HUES48 (cell line): ENCODE results near the gene RAB17.

Experiments
- H3K27ac ChIP-seq: one replicate; pipeline ENCODE4 v1.7.0; 2013; ENCODE audit warnings: low read depth, low read length, inconsistent platforms
- H3K27me3 ChIP-seq: 2 replicates; pipeline ENCODE4 v1.6.1; 2013; ENCODE audit warnings: mild to moderate bottlenecking, low read length; ENCODE audit not compliant: control insufficient read depth, insufficient read depth
- H3K36me3 ChIP-seq: 2 replicates; pipeline ENCODE4 v1.6.1; 2013; ENCODE audit warnings: low read length; ENCODE audit not compliant: control insufficient read depth, insufficient read depth
- H3K4me1 ChIP-seq: 2 replicates; pipeline ENCODE4 v1.6.1; 2013; ENCODE audit warnings: mild to moderate bottlenecking, low read length; ENCODE audit not compliant: control insufficient read depth, insufficient read depth
- H3K4me3 ChIP-seq: 2 replicates; pipeline ENCODE4 v1.5.1; 2013; ENCODE audit warnings: mild to moderate bottlenecking, low read depth, low read length
- H3K9ac ChIP-seq: 2 replicates; pipeline ENCODE4 v1.6.1; 2013; ENCODE audit warnings: mild to moderate bottlenecking, low read depth, low read length, moderate library complexity
- H3K9me3 ChIP-seq: 2 replicates; pipeline ENCODE4 v1.6.1; 2013; ENCODE audit warnings: low read length; ENCODE audit not compliant: control insufficient read depth, insufficient read depth

RAB17 gene

GRCh38 chr2:237553948-237554347 lies 36.6 kb downstream of the RAB17 start:
- Histone ChIP-seq H3K36me3 (no peaks in the 10 kb centered on the region), H3K27me3 (no peaks in the 10 kb centered on the region), H3K4me1 (no peaks in the 10 kb centered on the region), H3K9ac (no peak overlapping the region), H3K27ac (no peak overlapping the region), H3K4me3 (no peak overlapping the region), H3K9me3 (peaks cover 7% of the 10 kb centered on the region)

GRCh38 chr2:237552908-237553307 lies 37.6 kb downstream of the RAB17 start:
- no peaks in the 10 kb centered on the region for H3K36me3 ChIP-seq
- no peak overlapping the region for H3K4me3 ChIP-seq

GRCh38 chr2:237551071-237551574 lies 39.4 kb downstream of the RAB17 start:
- Histone ChIP-seq H3K4me1 (no peaks in the 10 kb centered on the region), H3K36me3 (peaks cover 3% of the 10 kb centered on the region; the same call in 1 of the 2 replicates), H3K9ac (no peak overlapping the region), H3K9me3 (peaks cover 7% of the 10 kb centered on the region), H3K27me3 (no peaks in the 10 kb centered on the region), H3K4me3 (no peak overlapping the region), H3K27ac (no peak overlapping the region)

More at GRCh38 chr2:237552908-237553307, 37.6 kb downstream of the RAB17 start:
- Histone ChIP-seq H3K9me3 (peaks cover 7% of the 10 kb centered on the region), H3K27me3 (no peaks in the 10 kb centered on the region), H3K9ac (no peak overlapping the region), H3K27ac (no peak overlapping the region), H3K4me1 (no peaks in the 10 kb centered on the region)

GRCh38 chr2:237549643-237550415 lies 40.7 kb downstream of the RAB17 start:
- H3K27ac ChIP-seq: no peak overlapping the region
- peaks cover 3% of the 10 kb centered on the region; the same call in 1 of the 2 replicates for H3K36me3 ChIP-seq
- H3K27me3 ChIP-seq: no peaks in the 10 kb centered on the region

GRCh38 chr2:237549216-237549615 lies 41.3 kb downstream of the RAB17 start:
- H3K4me1 ChIP-seq: no peaks in the 10 kb centered on the region
- H3K27me3 ChIP-seq: no peaks in the 10 kb centered on the region
- peaks cover 7% of the 10 kb centered on the region for H3K9me3 ChIP-seq
- no peak overlapping the region for H3K27ac ChIP-seq
- no peak overlapping the region for H3K9ac ChIP-seq
- H3K4me3 ChIP-seq: no peak overlapping the region
- H3K36me3 ChIP-seq: peaks cover 3% of the 10 kb centered on the region; the same call in 1 of the 2 replicates

More at GRCh38 chr2:237549643-237550415, 40.7 kb downstream of the RAB17 start:
- Histone ChIP-seq H3K9me3 (peaks cover 7% of the 10 kb centered on the region), H3K4me3 (no peak overlapping the region), H3K4me1 (no peaks in the 10 kb centered on the region), H3K9ac (no peak overlapping the region)

- Histone ChIP-seq H3K27ac (peak overlapping the region; percentile 41), H3K27me3 (no peaks in the 10 kb centered on the region), H3K9ac (no peak overlapping the region), H3K9me3 (peaks cover 2% of the 10 kb centered on the region; the same call in 1 of the 2 replicates), H3K36me3 (peaks cover 3% of the 10 kb centered on the region; the same call in 1 of the 2 replicates), H3K4me1 (no peaks in the 10 kb centered on the region), H3K4me3 (no peak overlapping the region)
Measured at GRCh38 chr2:237547841-237548416, 42.6 kb downstream of the RAB17 start.

GRCh38 chr2:237546876-237547395 lies 43.6 kb downstream of the RAB17 start:
- no peak overlapping the region for H3K27ac ChIP-seq
- no peaks in the 10 kb centered on the region for H3K27me3 ChIP-seq
- no peaks in the 10 kb centered on the region for H3K9me3 ChIP-seq
- peaks cover 3% of the 10 kb centered on the region; the same call in 1 of the 2 replicates for H3K36me3 ChIP-seq
- no peak overlapping the region for H3K4me3 ChIP-seq
- H3K4me1 ChIP-seq: no peaks in the 10 kb centered on the region
- no peak overlapping the region for H3K9ac ChIP-seq

- Histone ChIP-seq H3K27me3 (no peaks in the 10 kb centered on the region), H3K9ac (no peak overlapping the region), H3K4me3 (no peak overlapping the region), H3K9me3 (no peaks in the 10 kb centered on the region), H3K36me3 (peaks cover 3% of the 10 kb centered on the region; the same call in 1 of the 2 replicates), H3K27ac (no peak overlapping the region), H3K4me1 (no peaks in the 10 kb centered on the region)
Measured at GRCh38 chr2:237546040-237546875, 44.3 kb downstream of the RAB17 start.

- no peaks in the 10 kb centered on the region for H3K4me1 ChIP-seq
- H3K36me3 ChIP-seq: peaks cover 3% of the 10 kb centered on the region; the same call in 1 of the 2 replicates
- no peaks in the 10 kb centered on the region for H3K27me3 ChIP-seq
- no peak overlapping the region for H3K4me3 ChIP-seq
- H3K9ac ChIP-seq: no peak overlapping the region
- H3K27ac ChIP-seq: no peak overlapping the region
- no peaks in the 10 kb centered on the region for H3K9me3 ChIP-seq
Measured at GRCh38 chr2:237542001-237542704, 48.4 kb downstream of the RAB17 start.

- no peaks in the 10 kb centered on the region for H3K4me1 ChIP-seq
- no peaks in the 10 kb centered on the region for H3K36me3 ChIP-seq
- H3K9ac ChIP-seq: no peak overlapping the region
- no peaks in the 10 kb centered on the region for H3K9me3 ChIP-seq
- H3K27ac ChIP-seq: no peak overlapping the region
- H3K4me3 ChIP-seq: no peak overlapping the region
- H3K27me3 ChIP-seq: no peaks in the 10 kb centered on the region
Measured at GRCh38 chr2:237541243-237541642, 49.3 kb downstream of the RAB17 start.
